ENCODE data around the gene GAGE12D.
"Not testable (repeated sequence)": the region's sequence is repeated elsewhere in the genome, so short reads cannot be mapped to it uniquely, and the experiment has no call there.

The GAGE12D gene

GRCh38 chrX:49541433-49541832 is at the start of gene GAGE12D:
TSS of gene GAGE12D (plus strand) at chrX:49541733. CDS start at chrX:49542888, 1,155 bp downstream.
- DNase-seq (ENCODE audit: low read depth, low spot score); H3K27ac ChIP-seq: not testable (repeated sequence)

- H3K27ac ChIP-seq; DNase-seq (ENCODE audit: low read depth, low spot score): not testable (repeated sequence)
Measured at GRCh38 chrX:49531877-49532276, 9.7 kb upstream of the GAGE12D start, which contains the start of gene GAGE12C. TSS of gene GAGE12C (plus strand) at chrX:49532177. CDS start at chrX:49533332, 1,155 bp downstream.

GRCh38 chrX:49550989-49551388 is 9.5 kb downstream of the GAGE12D start, which contains the start of gene GAGE12E:
TSS of gene GAGE12E (plus strand) at chrX:49551289. CDS start at chrX:49552444, 1,155 bp downstream.
- not testable (repeated sequence) for H3K27ac ChIP-seq

GRCh38 chrX:49560542-49560941 is 19.0 kb downstream of the GAGE12D start, which contains the start of gene GAGE12F:
TSS of gene GAGE12F (plus strand) at chrX:49560842. CDS start at chrX:49561997, 1,155 bp downstream.
- not testable (repeated sequence) for DNase-seq (ENCODE audit: low read depth, low spot score); H3K27ac ChIP-seq

More at GRCh38 chrX:49550989-49551388, 9.5 kb downstream of the GAGE12D start, which contains the start of gene GAGE12E:
- DNase-seq (ENCODE audit: low read depth, low spot score) = not testable (repeated sequence)

- H3K27ac ChIP-seq; DNase-seq (ENCODE audit: low read depth, low spot score): not testable (repeated sequence)
Measured at GRCh38 chrX:49568728-49569127, 27.2 kb downstream of the GAGE12D start.

- not testable (repeated sequence) for DNase-seq (ENCODE audit: low read depth, low spot score); H3K27ac ChIP-seq
Measured at GRCh38 chrX:49569152-49569551, 27.6 kb downstream of the GAGE12D start.

- not testable (repeated sequence) for H3K27ac ChIP-seq; DNase-seq (ENCODE audit: low read depth, low spot score)
Measured at GRCh38 chrX:49570100-49570499, 28.6 kb downstream of the GAGE12D start, which contains the start of gene GAGE12G. TSS of gene GAGE12G (plus strand) at chrX:49570400. CDS start at chrX:49571555, 1,155 bp downstream.

GRCh38 chrX:49579649-49580048 is 38.1 kb downstream of the GAGE12D start, which contains the start of gene GAGE12H:
TSS of gene GAGE12H (plus strand) at chrX:49579949. CDS start at chrX:49581104, 1,155 bp downstream.
- not testable (repeated sequence) for DNase-seq (ENCODE audit: low read depth, low spot score); H3K27ac ChIP-seq

- H3K27ac ChIP-seq; DNase-seq (ENCODE audit: low read depth, low spot score): not testable (repeated sequence)
Measured at GRCh38 chrX:49589196-49589595, 47.7 kb downstream of the GAGE12D start, which contains the start of gene GAGE2A. TSS of gene GAGE2A (plus strand) at chrX:49589496. CDS start at chrX:49590651, 1,155 bp downstream.

GRCh38 chrX:49589769-49590478 is 48.4 kb downstream of the GAGE12D start:
- not testable (repeated sequence) for H3K27ac ChIP-seq

GRCh38 chrX:49590488-49590887 is 49.0 kb downstream of the GAGE12D start:
- H3K27ac ChIP-seq; DNase-seq (ENCODE audit: low read depth, low spot score): not testable (repeated sequence)

More at GRCh38 chrX:49589769-49590478, 48.4 kb downstream of the GAGE12D start:
- not testable (repeated sequence) for DNase-seq (ENCODE audit: low read depth, low spot score)

Data from epithelial cell of prostate (primary cell).